ENCODE measurements around the gene TMCO2.

TMCO2 gene

GRCh38 chr1:40256401-40257084 is 8.8 kb downstream of the TMCO2 start:
- in situ Hi-C loops (cut with MboI; ENCODE audit: low pct_unique_long_range_greater_than_20kb, low sequenced_read_pairs) = no loop called here
- DNase-seq = no peak

- DNase-seq = no peak
Observed at GRCh38 chr1:40257313-40257687, 9.6 kb downstream of the TMCO2 start.

GRCh38 chr1:40257688-40258444 is 10.1 kb downstream of the TMCO2 start, which contains the start of gene ZMPSTE24:
Gene ZMPSTE24 (plus strand): TSS chr1:40258236. CDS start chr1:40258272, 36 bp downstream.
- in situ Hi-C loops (cut with MboI; ENCODE audit: low pct_unique_long_range_greater_than_20kb, low sequenced_read_pairs) = no loop called here

More at GRCh38 chr1:40257313-40257687, 9.6 kb downstream of the TMCO2 start:
- in situ Hi-C loops (cut with MboI; ENCODE audit: low pct_unique_long_range_greater_than_20kb, low sequenced_read_pairs) = no loop called here

GRCh38 chr1:40258445-40258769 is 10.7 kb downstream of the TMCO2 start:
- no peak for DNase-seq
- in situ Hi-C loops (cut with MboI; ENCODE audit: low pct_unique_long_range_greater_than_20kb, low sequenced_read_pairs) = no loop called here

More at GRCh38 chr1:40257688-40258444, 10.1 kb downstream of the TMCO2 start, which contains the start of gene ZMPSTE24:
- peak; percentile 99 for DNase-seq

- in situ Hi-C loops (cut with MboI; ENCODE audit: low pct_unique_long_range_greater_than_20kb, low sequenced_read_pairs) = no loop called here
- no peak for DNase-seq
Observed at GRCh38 chr1:40264354-40264781, 16.6 kb downstream of the TMCO2 start.

GRCh38 chr1:40265298-40265697 is 17.6 kb downstream of the TMCO2 start:
- in situ Hi-C loops (cut with MboI; ENCODE audit: low pct_unique_long_range_greater_than_20kb, low sequenced_read_pairs) = no loop called here
- DNase-seq = no peak

- DNase-seq = no peak
- in situ Hi-C loops (cut with MboI; ENCODE audit: low pct_unique_long_range_greater_than_20kb, low sequenced_read_pairs) = no loop called here
Observed at GRCh38 chr1:40265919-40266318, 18.2 kb downstream of the TMCO2 start.

GRCh38 chr1:40266786-40267535 is 19.2 kb downstream of the TMCO2 start:
- in situ Hi-C loops (cut with MboI; ENCODE audit: low pct_unique_long_range_greater_than_20kb, low sequenced_read_pairs) = no loop called here

GRCh38 chr1:40267767-40268187 is 20.0 kb downstream of the TMCO2 start:
- no peak for DNase-seq
- in situ Hi-C loops (cut with MboI; ENCODE audit: low pct_unique_long_range_greater_than_20kb, low sequenced_read_pairs) = no loop called here

More at GRCh38 chr1:40266786-40267535, 19.2 kb downstream of the TMCO2 start:
- no peak for DNase-seq

- in situ Hi-C loops (cut with MboI; ENCODE audit: low pct_unique_long_range_greater_than_20kb, low sequenced_read_pairs) = no loop called here
- DNase-seq = no peak
Observed at GRCh38 chr1:40268211-40268610, 20.5 kb downstream of the TMCO2 start.

- in situ Hi-C loops (cut with MboI; ENCODE audit: low pct_unique_long_range_greater_than_20kb, low sequenced_read_pairs) = no loop called here
- no peak for DNase-seq
Observed at GRCh38 chr1:40270152-40270834, 22.6 kb downstream of the TMCO2 start.

- in situ Hi-C loops (cut with MboI; ENCODE audit: low pct_unique_long_range_greater_than_20kb, low sequenced_read_pairs) = no loop called here
- DNase-seq = no peak
Observed at GRCh38 chr1:40272653-40273213, 25.0 kb downstream of the TMCO2 start.

- no peak for DNase-seq
- in situ Hi-C loops (cut with MboI; ENCODE audit: low pct_unique_long_range_greater_than_20kb, low sequenced_read_pairs) = no loop called here
Observed at GRCh38 chr1:40273547-40274166, 25.9 kb downstream of the TMCO2 start.

- in situ Hi-C loops (cut with MboI; ENCODE audit: low pct_unique_long_range_greater_than_20kb, low sequenced_read_pairs) = no loop called here
- no peak for DNase-seq
Observed at GRCh38 chr1:40274331-40274730, 26.6 kb downstream of the TMCO2 start.

- no peak for DNase-seq
Observed at GRCh38 chr1:40276122-40276521, 28.4 kb downstream of the TMCO2 start.

GRCh38 chr1:40281853-40282252 is 34.1 kb downstream of the TMCO2 start:
- in situ Hi-C loops (cut with MboI; ENCODE audit: low pct_unique_long_range_greater_than_20kb, low sequenced_read_pairs) = no loop called here
- DNase-seq = no peak

More at GRCh38 chr1:40276122-40276521, 28.4 kb downstream of the TMCO2 start:
- in situ Hi-C loops (cut with MboI; ENCODE audit: low pct_unique_long_range_greater_than_20kb, low sequenced_read_pairs) = no loop called here

- no peak for DNase-seq
- in situ Hi-C loops (cut with MboI; ENCODE audit: low pct_unique_long_range_greater_than_20kb, low sequenced_read_pairs) = no loop called here
Observed at GRCh38 chr1:40291293-40291692, 43.6 kb downstream of the TMCO2 start.

GRCh38 chr1:40299366-40300248 is 51.9 kb downstream of the TMCO2 start:
- in situ Hi-C loops (cut with MboI; ENCODE audit: low pct_unique_long_range_greater_than_20kb, low sequenced_read_pairs) = no loop called here
- DNase-seq = peak; percentile 21
